HepG2 (cell line): ENCODE data around the gene SRGAP3. TPM values are rescaled to one million over a fixed set of nuclear protein-coding genes. Genes with fewer than 3 reads are reported as not detected.

Source experiments
- ATAC-seq: fragments of 200-7000 bp; cut with Tn5 transposase; 3 replicates; pipeline ENCODE4 v1.9.1; 2020; ENCODE audit warnings: mild to moderate bottlenecking, moderate library complexity
- BruUV-seq: library from RNA; stranded (reverse); fragments of 400-500 nt; replicated peaks from 2 replicates; lab custom pipeline; 2021; lab: Mats Ljungman, UMichigan
- CTCF ChIA-PET: fragments of 300-600 bp; formaldehyde crosslinking; extraction: SDS; loops from one replicate; lab custom pipeline; 2021; ENCODE audit warnings: low total read pairs, inconsistent platforms, low intra/inter-chr PET ratio; lab: Yijun Ruan, JAX
- POLR2A ChIA-PET: fragments of 350-600 bp; sonication (Branson Sonifier 250); formaldehyde crosslinking; loops from one replicate; lab custom pipeline; 2020; ENCODE audit warnings: antibody characterized with exemption, inconsistent platforms; lab: Yijun Ruan, JAX
- DNase-seq: peaks from one replicate; pipeline ENCODE4 v3.0.0-alpha.2; 2015; ENCODE audit warnings: low spot score
- FAIRE-seq: peaks from 3 replicates; lab custom pipeline; 2011; peaks lifted over from hg19 to GRCh38; lab: Jason Lieb, UNC
- H2AFZ ChIP-seq: one replicate; pipeline ENCODE4 v1.6.1; 2011; ENCODE audit warnings: low read length, inconsistent platforms
- H3K27ac ChIP-seq: fragments of 300-600 bp; 3 replicates; pipeline ENCODE4 v1.8.0; 2011; ENCODE audit warnings: mixed run types, mild to moderate bottlenecking, mixed read lengths, low read length, inconsistent platforms; ENCODE audit not compliant: insufficient read depth; ENCODE audit errors: extremely low read length
- H3K27me3 ChIP-seq, 2 experiments: fragments of 200-600 bp in 1 of 2; 2 replicates in 1 of 2; 3 replicates in 1 of 2; pipeline versions ENCODE4 v1.6.0 to v1.8.0; 2011; ENCODE audit warnings: low read length in 2 of 2, mild to moderate bottlenecking in 2 of 2, moderate library complexity in 2 of 2, inconsistent platforms in 1 of 2; ENCODE audit not compliant: insufficient read depth in 2 of 2, control insufficient read depth in 1 of 2
- H3K36me3 ChIP-seq, 2 experiments: fragments of 200-600 bp in 1 of 2; replicated peaks in 1 of 2; 2 replicates in 1 of 2; 3 replicates in 1 of 2; pipeline versions ENCODE4 v1.5.1 to v1.8.0; 2011; ENCODE audit warnings: low read length in 2 of 2, inconsistent platforms in 1 of 2; ENCODE audit not compliant: insufficient read depth in 2 of 2, control insufficient read depth in 1 of 2
- H3K4me1 ChIP-seq: 2 replicates; pipeline ENCODE4 v1.5.1; 2012; ENCODE audit warnings: low read length, inconsistent platforms; ENCODE audit not compliant: insufficient read depth
- H3K4me2 ChIP-seq: 2 replicates; pipeline ENCODE4 v1.6.0; 2011; ENCODE audit warnings: low read depth, low read length, inconsistent platforms
- H3K4me3 ChIP-seq, 3 experiments: fragments of 200-600 bp in 1 of 3; sonication (generic), shearing (Covaris generic) in 1 of 3; replicated peaks in 1 of 3; 2 replicates each; pipeline ENCODE4 v1.5.1; 2011 to 2016; ENCODE audit warnings: low read length in 3 of 3, inconsistent platforms in 2 of 3, low read depth in 2 of 3, mild to moderate bottlenecking in 2 of 3, control low read depth in 1 of 3, mixed read lengths in 1 of 3; ENCODE audit not compliant: insufficient read depth in 1 of 3
- H3K79me2 ChIP-seq: one replicate; pipeline ENCODE4 v1.6.1; 2011; ENCODE audit warnings: low read length, inconsistent platforms; ENCODE audit not compliant: insufficient read depth
- H3K9ac ChIP-seq: 2 replicates; pipeline ENCODE4 v1.6.0; 2011; ENCODE audit warnings: mild to moderate bottlenecking, low read depth, low read length, inconsistent platforms; ENCODE audit not compliant: insufficient read depth
- H3K9me3 ChIP-seq: 2 replicates; pipeline ENCODE4 v1.5.1; 2012; ENCODE audit warnings: mild to moderate bottlenecking, low read length
- H4K20me1 ChIP-seq: 2 replicates; pipeline ENCODE4 v1.6.0; 2011; ENCODE audit warnings: inconsistent platforms, mild to moderate bottlenecking, low read length, moderate library complexity; ENCODE audit not compliant: insufficient read depth
- KMT2B ChIP-seq: IDR thresholded peaks from 2 replicates; pipeline ENCODE4 v1.6.1; 2016; ENCODE audit warnings: missing genetic modification reagents, missing compliant biosample characterization
- XRCC5 ChIP-seq: fragments of 200-400 bp; formaldehyde crosslinking; optimal IDR thresholded peaks from 2 replicates; pipeline ENCODE3; 2017; ENCODE audit warnings: mild to moderate bottlenecking, low read length
- ZNF329 ChIP-seq: sonication (generic); formaldehyde crosslinking; IDR thresholded peaks from 2 replicates; pipeline ENCODE4 v1.9.0; 2021; ENCODE audit warnings: low read depth, mild to moderate bottlenecking, missing genetic modification reagents
- ZNF512 ChIP-seq: sonication (generic); formaldehyde crosslinking; IDR thresholded peaks from 2 replicates; pipeline ENCODE4 v1.4.0; 2020; ENCODE audit warnings: mild to moderate bottlenecking, missing genetic modification reagents
- ZSCAN25 ChIP-seq: sonication (generic); formaldehyde crosslinking; IDR thresholded peaks from 2 replicates; pipeline ENCODE4 v1.8.0; 2022; ENCODE audit warnings: mild to moderate bottlenecking, missing genetic modification reagents
- WGBS: methylation state at CpG from one replicate; pipeline ENCODE4 v1.1.6; 2017; ENCODE audit warnings: low lambda C conversion rate; 5-methylcytosine and 5-hydroxymethylcytosine counted together
- in situ Hi-C: cut with HindIII; loops from 2 replicates; pipeline ENCODE4 v1.10.0; 2017; ENCODE audit warnings: low pct_unique_long_range_greater_than_20kb; ENCODE audit not compliant: extremely low pct_ligation_motif_present
- intact Hi-C: fragments of 100-400 bp; cut with micrococcal nuclease; formaldehyde crosslinking; loops from one replicate; pipeline ENCODE4 v1.10.0; 2022; ENCODE audit not compliant: unreplicated experiment
- polyA plus RNA-seq, 8 experiments: library from polyadenylated mRNA; depleted of rRNA in 3 of 8; stranded (reverse) in 7 of 8; unstranded in 1 of 8; fragments of >200 nt; fragmentation: Illumina TruSeq in 4 of 8; extraction: Trizol in 4 of 8; gene quantifications; 2 replicates each; pipeline versions ENCODE4 v1.2.1 to v1.2.3, GENCODE V29; 2011 to 2016; ENCODE audit warnings: low read depth in 4 of 8, missing spikeins in 1 of 8, mixed read lengths in 1 of 8; ENCODE audit not compliant: insufficient read depth in 1 of 8
- total RNA-seq, 5 experiments: library from RNA; depleted of rRNA; stranded (reverse); fragments of >200 nt; fragmentation: Illumina TruSeq; extraction: Trizol; gene quantifications; 2 replicates each; pipeline ENCODE4 v1.2.3, GENCODE V29; 2016; ENCODE audit warnings: low read depth in 1 of 5
- TF ChIP-seq, protein P1 (sequence below): sonication (generic); formaldehyde crosslinking; IDR thresholded peaks from 2 replicates; pipeline ENCODE4 v1.9.0; 2022; ENCODE audit warnings: missing genetic modification reagents, mild to moderate bottlenecking, borderline replicate concordance
- TF ChIP-seq, protein P2 (sequence below): IDR thresholded peaks from 2 replicates; pipeline ENCODE4 v1.6.1; 2012; ENCODE audit warnings: low read depth, low read length, improper control_type of control experiment

SRGAP3 gene
- total and polyA plus RNA-seq, 2 of the 13 experiments (the other 11 are each of a cell fraction or from before 2014, with no cell fraction given) = 1.2 to 1.4 TPM

GRCh38 chr3:9008550-9009255, 240.7 kb downstream of the SRGAP3 start:
- no peak for DNase-seq
- peak; percentile 97 for TF ChIP-seq ZNF329 (CRISPR knock-in tag)
- TF ChIP-seq XRCC5 = no peak
- TF ChIP-seq ZSCAN25 (CRISPR knock-in tag) = no peak
- no peak for TF ChIP-seq KMT2B (CRISPR knock-in tag)
- TF ChIP-seq, protein P1, sequence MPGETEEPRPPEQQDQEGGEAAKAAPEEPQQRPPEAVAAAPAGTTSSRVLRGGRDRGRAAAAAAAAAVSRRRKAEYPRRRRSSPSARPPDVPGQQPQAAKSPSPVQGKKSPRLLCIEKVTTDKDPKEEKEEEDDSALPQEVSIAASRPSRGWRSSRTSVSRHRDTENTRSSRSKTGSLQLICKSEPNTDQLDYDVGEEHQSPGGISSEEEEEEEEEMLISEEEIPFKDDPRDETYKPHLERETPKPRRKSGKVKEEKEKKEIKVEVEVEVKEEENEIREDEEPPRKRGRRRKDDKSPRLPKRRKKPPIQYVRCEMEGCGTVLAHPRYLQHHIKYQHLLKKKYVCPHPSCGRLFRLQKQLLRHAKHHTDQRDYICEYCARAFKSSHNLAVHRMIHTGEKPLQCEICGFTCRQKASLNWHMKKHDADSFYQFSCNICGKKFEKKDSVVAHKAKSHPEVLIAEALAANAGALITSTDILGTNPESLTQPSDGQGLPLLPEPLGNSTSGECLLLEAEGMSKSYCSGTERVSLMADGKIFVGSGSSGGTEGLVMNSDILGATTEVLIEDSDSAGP = no peak
- no peak for TF ChIP-seq ZNF512 (CRISPR knock-in tag)
- TF ChIP-seq, protein P2, sequence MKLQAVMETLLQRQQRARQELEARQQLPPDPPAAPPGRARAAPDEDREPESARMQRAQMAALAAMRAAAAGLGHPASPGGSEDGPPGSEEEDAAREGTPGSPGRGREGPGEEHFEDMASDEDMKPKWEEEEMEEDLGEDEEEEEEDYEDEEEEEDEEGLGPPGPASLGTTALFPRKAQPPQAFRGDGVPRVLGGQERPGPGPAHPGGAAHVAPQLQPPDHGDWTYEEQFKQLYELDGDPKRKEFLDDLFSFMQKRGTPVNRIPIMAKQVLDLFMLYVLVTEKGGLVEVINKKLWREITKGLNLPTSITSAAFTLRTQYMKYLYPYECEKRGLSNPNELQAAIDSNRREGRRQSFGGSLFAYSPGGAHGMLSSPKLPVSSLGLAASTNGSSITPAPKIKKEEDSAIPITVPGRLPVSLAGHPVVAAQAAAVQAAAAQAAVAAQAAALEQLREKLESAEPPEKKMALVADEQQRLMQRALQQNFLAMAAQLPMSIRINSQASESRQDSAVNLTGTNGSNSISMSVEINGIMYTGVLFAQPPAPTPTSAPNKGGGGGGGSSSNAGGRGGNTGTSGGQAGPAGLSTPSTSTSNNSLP = no peak
- WGBS = 37% methylated on average over 6 of the region's 6 CpGs
- ChIA-PET CTCF (no interaction called here), POLR2A (no interaction called here)
- Histone ChIP-seq H3K36me3 (no peaks in the 10 kb centered on the region), H3K4me3 (no peak overlapping the region), H4K20me1 (no peaks in the 10 kb centered on the region), H3K4me1 (peaks cover 9% of the 10 kb centered on the region), H3K9ac (no peak overlapping the region), H3K79me2 (no peaks in the 10 kb centered on the region), H3K27ac (no peak overlapping the region), H3K9me3 (no peaks in the 10 kb centered on the region), H3K27me3 (0 out of 5 replicates have a peak, but pooled peaks cover 0 to 3% of the 10 kb centered on the region in 2 experiments), H3K4me2 (no peak overlapping the region), H2AFZ (no peak overlapping the region)
- in situ Hi-C loops (no loop called here), intact Hi-C loops (no loop called here)
- no peak; the same call in 2 of the 3 replicates for ATAC-seq
- FAIRE-seq = no peak
- BruUV-seq = no TSS peak
